CD1c-positive myeloid dendritic cell (primary cell): ENCODE results near the gene KATNB1.
"Not testable (repeated sequence)": the region's sequence is repeated elsewhere in the genome, so short reads cannot be mapped to it uniquely, and the experiment has no call there.

Experiments
- DNase-seq: peaks from one replicate; pipeline ENCODE4 v3.0.0-alpha.2; 2016; ENCODE audit errors: extremely low spot score

Gene KATNB1

GRCh38 chr16:57701759-57702371, 33.7 kb upstream of the KATNB1 start:
- DNase-seq: no peak

- no peak for DNase-seq
Measured at GRCh38 chr16:57703416-57704010, 32.1 kb upstream of the KATNB1 start.

GRCh38 chr16:57704011-57704904, 31.3 kb upstream of the KATNB1 start:
- DNase-seq: no peak

- DNase-seq: no peak
Measured at GRCh38 chr16:57704905-57705852, 30.4 kb upstream of the KATNB1 start.

GRCh38 chr16:57706717-57707116, 28.9 kb upstream of the KATNB1 start:
- DNase-seq: no peak

GRCh38 chr16:57707331-57707730, 28.2 kb upstream of the KATNB1 start:
- DNase-seq: no peak

GRCh38 chr16:57708168-57708567, 27.4 kb upstream of the KATNB1 start:
- no peak for DNase-seq

- no peak for DNase-seq
Measured at GRCh38 chr16:57709663-57710062, 25.9 kb upstream of the KATNB1 start.

GRCh38 chr16:57711346-57711745, 24.2 kb upstream of the KATNB1 start:
- no peak for DNase-seq

GRCh38 chr16:57711993-57712392, 23.6 kb upstream of the KATNB1 start:
- no peak for DNase-seq

GRCh38 chr16:57712569-57712968, 23.0 kb upstream of the KATNB1 start:
- DNase-seq: not testable (repeated sequence)

- DNase-seq: no peak
Measured at GRCh38 chr16:57713596-57713995, 22.0 kb upstream of the KATNB1 start.

GRCh38 chr16:57714047-57714446, 21.5 kb upstream of the KATNB1 start:
- no peak for DNase-seq

GRCh38 chr16:57720142-57720575, 15.4 kb upstream of the KATNB1 start:
- peak; percentile 65 for DNase-seq

GRCh38 chr16:57721356-57722209, 14.0 kb upstream of the KATNB1 start:
- no peak for DNase-seq

- no peak for DNase-seq
Measured at GRCh38 chr16:57722210-57722499, 13.4 kb upstream of the KATNB1 start.

GRCh38 chr16:57722651-57723050, 12.9 kb upstream of the KATNB1 start:
- DNase-seq: no peak

GRCh38 chr16:57723170-57723569, 12.4 kb upstream of the KATNB1 start:
- peak; percentile 24 for DNase-seq

- no peak for DNase-seq
Measured at GRCh38 chr16:57724531-57724930, 11.0 kb upstream of the KATNB1 start.

- no peak for DNase-seq
Measured at GRCh38 chr16:57725151-57725550, 10.4 kb upstream of the KATNB1 start.

GRCh38 chr16:57725554-57725953, 10.0 kb upstream of the KATNB1 start:
- DNase-seq: no peak
